Type B pancreatic cell (in vitro differentiated cells): Measurements from ENCODE around the gene AUP1. TPM values are rescaled to one million over a fixed set of nuclear protein-coding genes. Genes with fewer than 3 reads are reported as not detected.

Source experiments
- DNase-seq: peaks from one replicate; pipeline ENCODE4 v3.0.0; 2021; ENCODE audit warnings: mixed read lengths; ENCODE audit not compliant: unreplicated experiment; ENCODE audit errors: extremely low spot score
- H3K27ac Mint-ChIP-seq: 2 replicates; pipeline ENCODE4 v1.8.0; 2021; ENCODE audit warnings: mild to moderate bottlenecking, mixed read lengths
- H3K27me3 Mint-ChIP-seq: 2 replicates; pipeline ENCODE4 v1.8.0; 2021; ENCODE audit warnings: mixed read lengths
- H3K36me3 Mint-ChIP-seq: 2 replicates; pipeline ENCODE4 v1.8.0; 2021; ENCODE audit warnings: mixed read lengths
- H3K4me1 Mint-ChIP-seq: one replicate; pipeline ENCODE4 v1.8.0; 2021; ENCODE audit warnings: mixed read lengths; ENCODE audit not compliant: unreplicated experiment
- H3K4me3 Mint-ChIP-seq: 2 replicates; pipeline ENCODE4 v1.8.0; 2021; ENCODE audit warnings: mild to moderate bottlenecking, mixed read lengths
- H3K9me3 Mint-ChIP-seq: 2 replicates; pipeline ENCODE4 v1.8.0; 2021; ENCODE audit warnings: mixed read lengths
- total RNA-seq: library from RNA; stranded (reverse); gene quantifications from 2 replicates; pipeline ENCODE4 v1.2.1, GENCODE V29; 2021; ENCODE audit warnings: low replicate concordance
- TF ChIP-seq, protein P1 (sequence below): fragments of 200-600 bp; sonication (generic); conservative IDR thresholded peaks from 2 replicates; pipeline ENCODE4 v1.5.0; 2021; ENCODE audit warnings: antibody characterized with exemption, mild to moderate bottlenecking

The AUP1 gene
- total RNA-seq, 1 donor from 2014 or later = 122 TPM

- H3K4me3 Mint-ChIP-seq = peak overlapping the region; percentile 86
- H3K27ac Mint-ChIP-seq = no peak overlapping the region
- TF ChIP-seq, protein P1, sequence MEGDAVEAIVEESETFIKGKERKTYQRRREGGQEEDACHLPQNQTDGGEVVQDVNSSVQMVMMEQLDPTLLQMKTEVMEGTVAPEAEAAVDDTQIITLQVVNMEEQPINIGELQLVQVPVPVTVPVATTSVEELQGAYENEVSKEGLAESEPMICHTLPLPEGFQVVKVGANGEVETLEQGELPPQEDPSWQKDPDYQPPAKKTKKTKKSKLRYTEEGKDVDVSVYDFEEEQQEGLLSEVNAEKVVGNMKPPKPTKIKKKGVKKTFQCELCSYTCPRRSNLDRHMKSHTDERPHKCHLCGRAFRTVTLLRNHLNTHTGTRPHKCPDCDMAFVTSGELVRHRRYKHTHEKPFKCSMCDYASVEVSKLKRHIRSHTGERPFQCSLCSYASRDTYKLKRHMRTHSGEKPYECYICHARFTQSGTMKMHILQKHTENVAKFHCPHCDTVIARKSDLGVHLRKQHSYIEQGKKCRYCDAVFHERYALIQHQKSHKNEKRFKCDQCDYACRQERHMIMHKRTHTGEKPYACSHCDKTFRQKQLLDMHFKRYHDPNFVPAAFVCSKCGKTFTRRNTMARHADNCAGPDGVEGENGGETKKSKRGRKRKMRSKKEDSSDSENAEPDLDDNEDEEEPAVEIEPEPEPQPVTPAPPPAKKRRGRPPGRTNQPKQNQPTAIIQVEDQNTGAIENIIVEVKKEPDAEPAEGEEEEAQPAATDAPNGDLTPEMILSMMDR = no peak
- H3K9me3 Mint-ChIP-seq = no peaks in the 10 kb centered on the region
- DNase-seq = no peak
- peaks cover 73% of the 10 kb centered on the region for H3K27me3 Mint-ChIP-seq
- peaks cover 22% of the 10 kb centered on the region for H3K36me3 Mint-ChIP-seq
- peaks cover 45% of the 10 kb centered on the region for H3K4me1 Mint-ChIP-seq
Measured at GRCh38 chr2:74505448-74506246, 23.9 kb downstream of the AUP1 start.

DNA sequence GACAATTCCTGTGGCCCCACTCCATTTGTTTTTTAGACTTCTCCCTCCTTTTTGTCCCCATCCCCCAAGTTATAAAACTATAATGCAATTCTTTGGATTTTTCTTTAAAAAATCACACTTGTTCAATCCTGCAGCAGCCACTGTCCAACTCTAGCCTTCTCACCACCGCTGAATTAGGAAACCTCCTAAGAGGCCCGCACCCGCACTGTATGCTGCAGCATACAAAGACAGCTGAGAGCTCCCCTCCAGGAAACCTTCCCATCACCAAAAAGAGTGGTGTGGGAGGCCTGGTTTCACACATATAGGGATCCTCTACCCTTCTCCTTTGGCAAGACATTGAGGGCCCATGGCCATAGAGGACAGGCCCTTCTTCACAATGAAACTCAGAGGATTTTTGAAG, 24.9 kb downstream of the AUP1 start:
- no peak for DNase-seq
- H3K36me3 Mint-ChIP-seq = peaks cover 22% of the 10 kb centered on the region
- H3K27me3 Mint-ChIP-seq = peaks cover 73% of the 10 kb centered on the region
- peak overlapping the region; percentile 86 for H3K4me3 Mint-ChIP-seq
- H3K9me3 Mint-ChIP-seq = no peaks in the 10 kb centered on the region
- TF ChIP-seq, protein P1 = no peak
- peaks cover 45% of the 10 kb centered on the region for H3K4me1 Mint-ChIP-seq
- peak overlapping the region; percentile 51 for H3K27ac Mint-ChIP-seq

GRCh38 chr2:74503506-74504475, 25.7 kb downstream of the AUP1 start:
- peak overlapping the region; percentile 86 for H3K4me3 Mint-ChIP-seq
- peaks cover 76% of the 10 kb centered on the region for H3K27me3 Mint-ChIP-seq
- peak overlapping the region; percentile 73 for H3K27ac Mint-ChIP-seq

GRCh38 chr2:74502720-74503505, 26.6 kb downstream of the AUP1 start:
- peak overlapping the region; percentile 73 for H3K27ac Mint-ChIP-seq
- H3K4me1 Mint-ChIP-seq = peaks cover 46% of the 10 kb centered on the region
- H3K27me3 Mint-ChIP-seq = peaks cover 76% of the 10 kb centered on the region
- DNase-seq = no peak
- peak overlapping the region; percentile 86 for H3K4me3 Mint-ChIP-seq
- no peaks in the 10 kb centered on the region for H3K9me3 Mint-ChIP-seq
- peaks cover 22% of the 10 kb centered on the region for H3K36me3 Mint-ChIP-seq
- TF ChIP-seq, protein P1 = no peak

More at GRCh38 chr2:74503506-74504475, 25.7 kb downstream of the AUP1 start:
- no peak for DNase-seq
- TF ChIP-seq, protein P1 = no peak
- Mint-ChIP-seq H3K9me3 (no peaks in the 10 kb centered on the region), H3K36me3 (peaks cover 22% of the 10 kb centered on the region), H3K4me1 (peaks cover 48% of the 10 kb centered on the region)

DNA sequence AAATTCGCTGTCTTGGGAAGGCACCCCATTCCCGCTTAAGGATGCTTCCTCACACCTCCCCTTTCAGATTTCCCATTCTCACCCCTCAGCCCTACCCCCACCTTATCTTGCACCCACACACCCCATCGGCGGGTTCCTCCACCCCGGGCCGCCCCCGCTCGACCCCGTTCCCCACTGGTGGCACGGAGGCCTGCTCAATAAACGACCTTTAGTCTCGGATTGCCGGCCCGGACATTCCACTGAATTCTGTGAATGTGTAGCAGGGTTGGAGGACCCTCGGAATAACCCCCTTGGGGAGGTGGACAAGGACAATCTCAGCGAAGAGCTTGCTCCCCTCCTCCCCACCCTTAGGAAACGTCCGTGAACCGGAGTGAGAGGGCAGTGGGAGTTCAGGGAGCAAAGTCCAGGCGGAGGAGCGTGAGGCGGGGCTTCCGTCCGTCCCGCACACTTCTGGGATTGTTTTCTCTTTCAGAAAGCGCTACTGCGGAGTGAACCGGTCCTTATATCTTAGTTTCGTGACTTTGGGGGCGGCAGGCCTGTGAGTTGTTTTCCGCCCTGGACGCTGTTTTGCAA, 27.3 kb downstream of the AUP1 start:
- peaks cover 22% of the 10 kb centered on the region for H3K36me3 Mint-ChIP-seq
- no peaks in the 10 kb centered on the region for H3K9me3 Mint-ChIP-seq
- H3K27me3 Mint-ChIP-seq = peaks cover 83% of the 10 kb centered on the region
- DNase-seq = no peak
- TF ChIP-seq, protein P1 = no peak
- peaks cover 46% of the 10 kb centered on the region for H3K4me1 Mint-ChIP-seq
- peak overlapping the region; percentile 54 for H3K27ac Mint-ChIP-seq
- peak overlapping the region; percentile 86 for H3K4me3 Mint-ChIP-seq
